Kidney (tissue), 22 donors: Measurements from ENCODE around the gene MLLT6. TPM values are rescaled to one million over a fixed set of nuclear protein-coding genes. Genes with fewer than 3 reads are reported as not detected.

ENCODE experiments used
- DNase-seq, 5 donors: peaks; one replicate each; pipeline ENCODE4 v3.0.0-alpha.2; 2013 to 2020
- FAIRE-seq: peaks from 2 replicates; lab custom pipeline; 2012; peaks lifted over from hg19 to GRCh38; lab: Jason Lieb, UNC
- H3K27ac ChIP-seq, 2 donors: one replicate each; pipeline ENCODE4 v1.7.0; 2013; ENCODE audit warnings: low read depth in 2 of 2, low read length in 2 of 2, inconsistent platforms in 1 of 2
- H3K27me3 ChIP-seq: one replicate; pipeline ENCODE4 v1.7.1; 2013; ENCODE audit warnings: low read length, inconsistent platforms; ENCODE audit not compliant: control insufficient read depth, insufficient read depth
- H3K36me3 ChIP-seq, 3 donors: one replicate each; pipeline versions ENCODE4 v1.7.0 to v1.7.1; 2013; ENCODE audit warnings: low read length in 3 of 3, control low read depth in 1 of 3, inconsistent platforms in 1 of 3; ENCODE audit not compliant: insufficient read depth in 3 of 3, control insufficient read depth in 2 of 3
- H3K4me1 ChIP-seq, 3 donors: one replicate each; pipeline versions ENCODE4 v1.7.0 to v1.7.1; 2013; ENCODE audit warnings: low read length in 3 of 3, inconsistent platforms in 1 of 3, low read depth in 1 of 3; ENCODE audit not compliant: control insufficient read depth in 2 of 3, insufficient read depth in 2 of 3
- H3K4me3 ChIP-seq, 3 donors: one replicate each; pipeline versions ENCODE4 v1.7.0 to v1.8.1; 2013; ENCODE audit warnings: low read length in 3 of 3, control low read depth in 1 of 3, inconsistent platforms in 1 of 3
- H3K9ac ChIP-seq, 3 donors: one replicate each; pipeline versions ENCODE4 v1.7.0 to v1.7.1; 2013; ENCODE audit warnings: low read length in 3 of 3, control low read depth in 1 of 3, inconsistent platforms in 1 of 3
- H3K9me3 ChIP-seq, 3 donors: one replicate each; pipeline versions ENCODE4 v1.7.0 to v1.7.1; 2013; ENCODE audit warnings: low read length in 3 of 3, control low read depth in 1 of 3, inconsistent platforms in 1 of 3; ENCODE audit not compliant: control insufficient read depth in 2 of 3, insufficient read depth in 1 of 3
- CTCF ChIP-seq: IDR thresholded peaks from 3 replicates; pipeline ENCODE4 v1.5.1; 2012; ENCODE audit warnings: mild to moderate bottlenecking, moderate library complexity, borderline replicate concordance; ENCODE audit not compliant: insufficient read depth; ENCODE audit errors: extremely low read depth
- intact Hi-C: fragments of 100-400 bp; cut with DNase I; formaldehyde crosslinking; loops from one replicate; pipeline ENCODE4 v1.11.1; 2022
- long read RNA-seq, 10 donors: library from polyadenylated mRNA in 1 of 10; unstranded in 1 of 10; transcript quantifications; one replicate each; pipeline ENCODE4 v2.0.0 and lab custom pipeline, GENCODE V29; 2021 to 2026
- polyA plus RNA-seq: library from polyadenylated mRNA; stranded (reverse); fragments of 350-450 nt; fragmentation: Illumina TruSeq; extraction: RNeasy Lipid Tissue Mini Kit (QIAGEN cat#74804); gene quantifications from one replicate; pipeline ENCODE4 v1.2.3, GENCODE V29; 2014; ENCODE audit warnings: low read depth, low replicate concordance; ENCODE audit not compliant: insufficient read depth
- total RNA-seq: library from RNA; stranded (reverse); fragmentation: NEBNext Ultra II Directional; extraction: Animal tissue kit (Norgen Biotek cat#: 25700); gene quantifications from one replicate; pipeline ENCODE4 v1.2.1, GENCODE V29; 2021
- donor health status: control.
- donor health status: control.
- donor health status: control.
- donor health status: control.
- donor health status: control.
- donor health status: DM: yes; HTN: yes; CAD: no.
- donor health status: Normal renal cell carcinoma (clear cell type).

The MLLT6 gene
- total RNA-seq (199 TPM), polyA plus RNA-seq (34.3 TPM)
- long read RNA-seq, donor 1, transcript MLLT6-205 (1 exons, 2,937 nt), result major isoform, 73 of 138 reads
- long read RNA-seq, donor 1, partial matches to known transcripts, result 42 of 138 reads
- long read RNA-seq, donor 1, other reads (novel, unspliced or antisense), result 20 of 138 reads
- long read RNA-seq, donor 2, transcript MLLT6-205 (1 exons, 2,937 nt), result major isoform, 59 of 61 reads
- long read RNA-seq, donor 2, partial matches to known transcripts, result 0 of 61 reads
- long read RNA-seq, donor 2, other reads (novel, unspliced or antisense), result 0 of 61 reads
- long read RNA-seq, donor 3, transcript MLLT6-205 (1 exons, 2,937 nt), result major isoform, 81 of 102 reads
- long read RNA-seq, donor 3, partial matches to known transcripts, result 20 of 102 reads
- long read RNA-seq, donor 3, other reads (novel, unspliced or antisense), result 0 of 102 reads
- long read RNA-seq, donor 4, full-length matches to known transcripts, result 98 of 115 reads
- long read RNA-seq, donor 4, partial matches to known transcripts, result 17 of 115 reads
- long read RNA-seq, donor 4, other reads (novel, unspliced or antisense), result 0 of 115 reads
- long read RNA-seq, donor 5, transcript MLLT6-205 (1 exons, 2,937 nt), result major isoform, 5 of 5 reads
- long read RNA-seq, donor 5, partial matches to known transcripts, result 0 of 5 reads
- long read RNA-seq, donor 5, other reads (novel, unspliced or antisense), result 0 of 5 reads
- long read RNA-seq, donor 6, transcript MLLT6-205 (1 exons, 2,937 nt), result major isoform, 12 of 13 reads
- long read RNA-seq, donor 6, partial matches to known transcripts, result 0 of 13 reads
- long read RNA-seq, donor 6, other reads (novel, unspliced or antisense), result 0 of 13 reads
- long read RNA-seq, donor 7, transcript MLLT6-205 (1 exons, 2,937 nt), result major isoform, 48 of 102 reads
- long read RNA-seq, donor 7, partial matches to known transcripts, result 15 of 102 reads
- long read RNA-seq, donor 7, other reads (novel, unspliced or antisense), result 39 of 102 reads
- long read RNA-seq, donor 8, transcript MLLT6-205 (1 exons, 2,937 nt), result major isoform, 37 of 45 reads
- long read RNA-seq, donor 8, partial matches to known transcripts, result 6 of 45 reads
- long read RNA-seq, donor 8, other reads (novel, unspliced or antisense), result 0 of 45 reads
- long read RNA-seq, donor 9, transcript MLLT6-205 (1 exons, 2,937 nt), result major isoform, 23 of 24 reads
- long read RNA-seq, donor 9, partial matches to known transcripts, result 0 of 24 reads
- long read RNA-seq, donor 9, other reads (novel, unspliced or antisense), result 0 of 24 reads
- long read RNA-seq, donor 10, transcript MLLT6-205 (1 exons, 2,937 nt), result major isoform, 101 of 114 reads
- long read RNA-seq, donor 10, partial matches to known transcripts, result 12 of 114 reads
- long read RNA-seq, donor 10, other reads (novel, unspliced or antisense), result 0 of 114 reads

GRCh38 chr17:38704606-38705522, at the start of gene MLLT6:
Gene MLLT6, plus strand, starts transcription at chr17:38705273. Its CDS starts 360 bp downstream, at chr17:38705633.
- peak within 1 kb of the TSS; percentile 80 to 92 (median 88) for H3K4me3 ChIP-seq
- no peak for FAIRE-seq
- peak within 1 kb of the TSS; percentile 55 to 97 (median 88) for H3K9ac ChIP-seq
- no peaks in the 10 kb centered on the region for H3K27me3 ChIP-seq
- peak within 1 kb of the TSS; percentile 96 to 97 for H3K27ac ChIP-seq
- peaks cover 0 to 6% (median 5%) of the 10 kb centered on the region in 3 donors for H3K36me3 ChIP-seq
- TF ChIP-seq CTCF, result no peak
- DNase-seq, result peak; percentile 85 to 95 (median 89)
- intact Hi-C loops, result no loop called here
- H3K4me1 ChIP-seq, result peaks cover 3 to 30% (median 11%) of the 10 kb centered on the region in 3 donors
- no peaks in the 10 kb centered on the region for H3K9me3 ChIP-seq

GRCh38 chr17:38656959-38657823, 47.9 kb upstream of the MLLT6 start:
- Histone ChIP-seq H3K36me3 (no peaks in the 10 kb centered on the region), H3K27me3 (no peaks in the 10 kb centered on the region), H3K4me3 (no peak overlapping the region), H3K27ac (no peak overlapping the region), H3K9me3 (no peaks in the 10 kb centered on the region), H3K9ac (no peak overlapping the region), H3K4me1 (no peaks in the 10 kb centered on the region)
- no peak for FAIRE-seq
- no peak for TF ChIP-seq CTCF
- intact Hi-C loops, result no loop called here
- DNase-seq, result no peak
